ENCODE data around the gene IL36RN.
"Not testable (repeated sequence)": the region's sequence is repeated elsewhere in the genome, so short reads cannot be mapped to it uniquely, and the experiment has no call there.

Gene IL36RN

DNA sequence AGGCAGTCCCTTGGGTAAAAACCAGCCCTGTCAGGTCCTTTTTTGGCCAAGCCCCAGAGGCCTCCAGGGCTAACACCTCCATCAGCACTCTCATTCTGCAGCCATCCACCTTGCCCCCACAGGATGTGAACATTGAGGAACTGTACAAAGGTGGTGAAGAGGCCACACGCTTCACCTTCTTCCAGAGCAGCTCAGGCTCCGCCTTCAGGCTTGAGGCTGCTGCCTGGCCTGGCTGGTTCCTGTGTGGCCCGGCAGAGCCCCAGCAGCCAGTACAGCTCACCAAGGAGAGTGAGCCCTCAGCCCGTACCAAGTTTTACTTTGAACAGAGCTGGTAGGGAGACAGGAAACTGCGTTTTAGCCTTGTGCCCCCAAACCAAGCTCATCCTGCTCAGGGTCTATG, 16.0 kb downstream of the IL36RN start:
- DNase-seq (ENCODE audit: low read depth, low spot score): no peak

DNA sequence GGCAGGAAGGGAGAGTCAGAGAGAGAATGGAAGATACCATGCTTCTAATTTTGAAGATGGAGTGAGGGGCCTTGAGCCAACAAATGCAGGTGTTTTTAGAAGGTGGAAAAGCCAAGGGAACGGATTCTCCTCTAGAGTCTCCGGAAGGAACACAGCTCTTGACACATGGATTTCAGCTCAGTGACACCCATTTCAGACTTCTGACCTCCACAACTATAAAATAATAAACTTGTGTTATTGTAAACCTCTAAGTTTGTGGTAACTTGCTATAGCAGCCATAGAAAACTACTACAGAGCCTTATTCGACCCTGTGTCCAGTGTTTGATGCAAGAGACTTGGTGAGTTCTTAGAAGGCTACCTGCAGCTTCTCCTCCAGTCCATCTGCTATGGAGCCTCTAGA, 16.6 kb downstream of the IL36RN start:
- DNase-seq (ENCODE audit: low read depth, low spot score): no peak

DNA sequence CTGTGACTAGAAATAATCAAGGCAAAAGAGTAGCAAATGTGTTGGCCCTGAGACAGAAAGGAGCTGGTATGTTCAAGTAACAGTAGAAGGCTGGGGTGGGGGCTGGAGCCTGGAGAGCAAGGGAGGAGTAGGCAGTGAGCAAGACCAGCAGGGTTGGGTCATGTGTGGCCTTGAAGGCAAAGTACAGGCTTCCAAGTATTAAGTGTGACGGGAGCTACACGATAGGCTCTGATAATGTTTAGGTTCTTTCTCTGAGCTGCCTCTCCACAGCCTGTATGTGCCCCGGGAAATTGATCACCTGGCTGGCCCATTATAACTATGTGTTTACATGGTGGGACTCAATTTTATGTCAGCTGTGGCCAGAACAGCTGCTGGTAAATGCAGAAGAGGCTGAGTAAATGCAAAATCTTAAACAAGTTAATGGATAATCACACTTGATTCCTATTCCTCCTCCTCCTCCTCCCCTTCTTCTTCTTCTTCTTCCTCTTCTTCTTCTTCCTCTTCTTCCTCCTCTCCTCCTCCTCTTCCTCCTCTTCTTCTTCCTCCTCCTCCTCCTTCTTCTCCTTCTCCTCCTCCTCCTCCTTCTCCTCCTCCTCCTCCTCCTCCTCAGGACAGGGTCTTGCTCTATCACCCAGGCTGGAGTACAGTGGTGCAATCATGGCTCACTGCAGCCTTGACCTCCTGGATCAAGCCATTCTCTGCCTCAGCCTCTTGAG, 18.1 kb downstream of the IL36RN start:
- no peak for DNase-seq (ENCODE audit: low read depth, low spot score)

DNA sequence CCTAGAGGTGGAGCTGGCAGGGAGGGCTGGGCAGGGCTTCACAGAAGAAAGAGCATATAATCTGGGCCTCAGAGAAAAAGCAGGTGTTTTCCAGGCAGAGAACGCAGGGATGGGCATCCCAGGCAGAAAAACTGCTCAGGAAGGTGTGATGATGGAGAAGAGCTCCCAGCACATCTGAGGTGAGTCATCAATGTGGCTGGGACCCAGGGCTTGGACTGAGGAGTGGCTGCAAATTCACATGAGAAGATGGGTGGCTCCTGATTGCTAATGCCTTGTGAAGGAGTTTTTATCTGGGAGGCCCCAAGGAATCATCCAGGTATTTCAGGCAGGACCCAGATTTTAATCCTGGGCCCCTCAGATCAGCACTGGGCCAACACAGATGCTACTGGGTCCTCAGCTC, 18.9 kb downstream of the IL36RN start:
- no peak for DNase-seq (ENCODE audit: low read depth, low spot score)

DNA sequence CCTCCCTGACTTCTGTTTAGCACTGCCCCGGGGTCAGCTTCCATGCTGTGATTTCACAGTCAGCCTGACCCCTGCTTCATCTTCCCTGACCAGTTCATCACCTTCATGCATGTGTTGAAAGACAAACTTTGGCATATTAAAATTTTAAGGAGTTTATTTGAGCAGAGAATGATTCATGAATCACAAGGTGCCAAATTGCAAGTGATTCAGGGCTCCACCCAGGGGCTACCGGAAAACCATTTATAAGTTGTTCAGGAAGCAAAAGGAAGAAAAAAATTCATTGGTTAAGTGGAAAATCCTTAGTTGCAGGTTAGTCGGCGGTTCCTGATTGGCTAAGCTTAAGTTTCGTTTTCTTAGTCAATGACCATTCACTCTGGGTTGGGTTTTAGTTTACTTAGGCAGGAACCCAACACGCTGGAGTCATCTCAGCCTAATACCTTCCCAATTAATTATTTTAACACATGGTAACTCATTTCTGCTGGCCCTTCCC, 19.4 kb downstream of the IL36RN start:
- no peak for DNase-seq (ENCODE audit: low read depth, low spot score)

DNA sequence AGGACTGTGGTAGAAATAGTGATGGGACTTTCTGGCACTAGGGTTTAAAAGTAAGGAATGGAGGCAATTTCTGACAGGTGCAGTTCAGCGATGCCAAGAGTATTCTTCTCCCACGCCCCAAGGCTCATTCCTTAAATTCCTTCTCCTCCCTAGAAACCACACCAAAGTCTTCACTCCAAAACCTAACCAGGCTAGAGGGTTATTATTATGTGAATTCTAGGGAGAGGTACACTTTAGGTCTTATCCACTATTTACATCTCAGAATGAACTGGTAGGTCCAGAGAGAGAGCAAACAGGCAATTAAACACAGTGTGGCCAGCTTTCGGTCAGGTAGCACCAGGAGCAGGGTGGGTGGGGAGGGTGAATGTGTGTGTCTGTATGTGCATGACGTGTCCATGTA, 20.1 kb downstream of the IL36RN start:
- DNase-seq (ENCODE audit: low read depth, low spot score): no peak

DNA sequence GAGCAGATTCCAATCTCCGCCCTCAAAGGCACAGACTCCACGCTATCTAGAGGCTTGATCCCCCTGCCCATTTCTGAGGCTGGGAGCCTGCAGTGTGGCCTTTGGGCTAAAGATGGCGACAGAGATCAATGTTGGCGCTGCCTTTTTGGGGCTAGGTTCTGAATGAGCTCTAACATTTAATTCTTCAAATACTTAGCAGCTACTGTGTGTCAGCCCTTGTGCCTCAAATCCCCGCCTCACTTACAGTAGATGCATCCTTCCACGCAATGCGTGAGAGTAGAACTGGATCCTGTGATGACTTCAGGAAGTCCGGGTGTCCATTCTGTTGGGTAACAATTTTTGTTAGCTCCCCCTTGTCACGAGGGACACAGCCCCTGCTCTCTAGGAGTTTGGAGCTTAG, 21.1 kb downstream of the IL36RN start:
- peak; percentile 70 for DNase-seq (ENCODE audit: low read depth, low spot score)

DNA sequence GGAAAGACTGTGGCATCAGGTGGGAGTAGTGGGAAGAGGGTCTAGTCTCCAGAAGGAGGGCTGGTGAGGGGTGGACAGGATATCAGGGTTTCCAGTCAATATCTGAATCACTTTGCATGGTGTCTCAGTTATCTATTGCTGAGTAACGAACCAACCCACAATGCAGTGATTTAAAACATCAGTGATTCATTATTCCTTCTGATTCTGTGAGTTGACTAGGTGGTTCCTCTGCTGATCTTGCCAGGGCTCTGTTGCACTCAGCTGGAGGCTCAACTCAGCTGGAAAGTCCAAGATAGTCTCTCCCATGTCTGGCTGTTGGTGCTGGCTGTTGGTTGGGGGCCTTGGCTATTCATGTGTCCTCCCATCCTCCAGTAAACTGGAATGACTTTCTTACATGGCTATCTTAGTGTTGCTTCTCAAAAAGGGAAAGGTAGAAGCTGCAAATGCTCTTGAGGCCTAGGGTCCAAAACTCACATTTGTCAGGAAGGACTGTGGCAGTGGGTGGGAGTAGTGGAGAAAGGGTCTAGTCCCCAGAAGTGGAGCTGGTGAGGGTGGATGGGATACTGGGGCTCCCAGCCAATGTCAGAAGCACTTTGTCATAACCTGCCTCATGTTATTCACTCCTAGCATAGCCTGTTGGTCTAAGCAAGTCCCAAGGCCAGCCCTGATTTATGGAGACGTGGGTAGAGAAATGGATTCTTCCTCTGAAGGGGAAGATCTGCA, 22.7 kb downstream of the IL36RN start:
- no peak for DNase-seq (ENCODE audit: low read depth, low spot score)

DNA sequence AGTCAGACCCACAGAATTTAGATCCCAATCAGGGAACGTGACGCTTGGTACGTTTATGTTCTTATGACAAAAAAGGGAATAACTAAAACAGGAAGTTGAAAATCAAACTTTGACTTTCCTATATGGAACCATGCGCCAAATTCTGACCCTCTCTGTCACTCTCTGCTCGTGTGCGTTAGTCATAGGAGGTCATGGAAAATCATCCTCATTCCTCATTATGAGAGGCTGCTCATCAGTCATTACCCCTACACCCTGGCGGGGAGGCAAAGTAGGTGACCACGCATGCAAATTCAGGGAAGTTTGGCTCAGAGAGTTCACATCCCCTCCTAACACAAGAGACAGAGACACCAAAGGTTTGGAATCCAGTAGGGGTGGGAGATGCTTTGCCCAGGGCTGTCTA, 24.3 kb downstream of the IL36RN start:
- DNase-seq (ENCODE audit: low read depth, low spot score): no peak

DNA sequence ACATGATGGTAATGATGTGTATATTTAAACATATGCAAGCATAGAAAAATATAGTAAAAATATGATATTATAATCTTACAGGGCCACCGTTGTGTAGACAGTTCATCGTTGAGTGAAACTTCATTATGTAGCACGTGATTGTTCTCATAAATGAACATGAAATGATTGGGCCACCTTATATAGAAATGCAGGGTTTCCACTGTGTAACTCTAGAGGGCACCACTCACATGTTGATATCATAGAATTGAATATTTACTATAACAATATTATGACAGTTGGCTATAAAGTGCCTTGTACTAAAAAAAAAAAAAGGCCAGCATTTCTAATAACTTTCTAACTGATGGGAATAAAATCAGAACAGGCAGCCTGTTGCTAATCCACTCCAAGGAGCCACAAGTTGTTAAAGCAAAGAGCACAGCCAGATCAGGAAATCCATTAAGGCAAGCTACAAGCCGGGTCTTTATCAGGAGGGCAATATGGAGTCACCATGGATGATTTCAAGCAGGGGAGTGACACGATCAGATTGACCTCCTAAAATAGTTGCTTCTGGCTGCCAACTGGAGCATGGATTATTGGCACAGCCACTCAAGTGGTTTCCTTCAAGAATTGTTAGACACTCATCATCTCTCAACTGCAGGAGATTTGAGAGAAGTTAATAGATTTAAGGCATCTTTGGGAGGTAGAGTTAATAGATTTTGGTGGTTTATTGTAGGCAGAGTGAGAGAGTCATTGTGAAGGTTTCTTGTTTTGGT, 25.4 kb downstream of the IL36RN start:
- no peak for DNase-seq (ENCODE audit: low read depth, low spot score)

DNA sequence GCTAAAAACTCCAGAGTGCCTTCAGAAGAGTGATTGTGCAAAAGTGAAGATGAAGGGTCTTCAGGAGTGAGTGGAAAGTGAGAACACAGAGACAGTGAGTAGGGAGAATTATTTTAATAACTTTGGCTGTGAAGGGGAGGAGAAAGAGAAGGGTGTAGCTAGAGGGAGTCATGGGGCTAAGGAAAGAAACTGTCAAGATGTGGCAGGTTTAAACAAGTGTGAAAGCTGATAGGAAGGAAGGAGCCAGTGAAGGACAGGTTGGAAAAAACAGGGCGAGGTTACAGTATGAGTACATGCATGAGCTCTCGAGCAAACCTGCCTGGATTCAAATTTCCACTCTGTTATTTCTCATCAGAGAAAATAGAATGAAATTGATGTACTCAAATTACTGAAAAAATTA, 26.5 kb downstream of the IL36RN start:
- no peak for DNase-seq (ENCODE audit: low read depth, low spot score)

DNA sequence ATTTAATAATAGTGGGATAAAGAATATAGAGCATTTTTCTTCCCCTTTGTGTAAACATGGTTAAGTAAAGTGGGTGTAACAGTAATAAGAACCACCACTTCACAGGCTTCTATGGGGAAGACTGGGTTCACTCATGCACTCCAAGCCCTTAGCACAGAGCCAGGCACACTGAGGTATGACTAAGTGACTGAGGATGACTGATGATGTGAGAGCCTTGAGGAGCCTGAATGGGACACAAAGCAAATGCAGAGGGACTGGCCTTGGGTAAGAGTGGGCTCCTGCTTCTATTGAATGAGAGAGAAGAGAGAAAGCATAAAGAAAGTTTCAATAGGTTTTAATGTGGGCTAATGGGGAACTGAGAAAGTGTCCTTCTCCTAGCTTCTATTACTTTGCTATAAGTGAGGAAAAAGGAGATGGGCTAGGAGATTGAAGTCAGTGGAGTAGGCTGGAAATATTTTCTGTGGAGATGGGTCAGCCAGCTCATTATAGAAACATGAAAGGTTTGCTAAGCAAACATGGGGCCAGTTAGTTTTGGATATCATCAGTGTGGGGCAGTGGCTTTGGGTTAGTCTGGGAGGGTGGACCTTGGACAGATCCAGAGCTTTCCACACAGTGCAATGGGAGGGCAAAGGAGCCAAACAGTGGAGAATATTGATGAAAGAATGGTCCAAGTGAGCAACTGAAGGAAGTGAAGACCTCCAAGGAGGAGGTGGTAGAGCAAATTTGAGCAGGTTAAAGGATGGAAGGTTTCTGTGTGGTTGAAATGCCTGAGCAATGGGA, 29.4 kb downstream of the IL36RN start:
- DNase-seq (ENCODE audit: low read depth, low spot score): no peak

DNA sequence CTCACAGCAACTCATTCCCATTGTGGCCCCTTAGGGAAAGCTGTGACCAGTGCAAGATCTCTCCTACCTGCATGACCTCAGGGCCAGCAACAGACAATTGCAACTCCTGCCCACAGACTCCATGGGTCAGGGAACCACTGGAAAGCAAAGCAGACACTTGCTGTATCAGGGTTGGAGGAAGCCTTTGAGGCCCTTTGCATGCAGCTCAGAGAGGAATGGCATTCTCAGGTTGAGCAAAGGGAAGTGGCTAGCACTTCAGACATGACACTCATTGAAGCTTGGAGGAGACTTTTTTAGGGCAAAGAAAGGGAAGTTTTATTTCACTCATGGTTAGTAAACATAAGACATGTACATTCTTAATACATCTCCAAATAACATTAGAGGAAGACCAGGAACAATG, 30.9 kb downstream of the IL36RN start:
- no peak for DNase-seq (ENCODE audit: low read depth, low spot score)

DNA sequence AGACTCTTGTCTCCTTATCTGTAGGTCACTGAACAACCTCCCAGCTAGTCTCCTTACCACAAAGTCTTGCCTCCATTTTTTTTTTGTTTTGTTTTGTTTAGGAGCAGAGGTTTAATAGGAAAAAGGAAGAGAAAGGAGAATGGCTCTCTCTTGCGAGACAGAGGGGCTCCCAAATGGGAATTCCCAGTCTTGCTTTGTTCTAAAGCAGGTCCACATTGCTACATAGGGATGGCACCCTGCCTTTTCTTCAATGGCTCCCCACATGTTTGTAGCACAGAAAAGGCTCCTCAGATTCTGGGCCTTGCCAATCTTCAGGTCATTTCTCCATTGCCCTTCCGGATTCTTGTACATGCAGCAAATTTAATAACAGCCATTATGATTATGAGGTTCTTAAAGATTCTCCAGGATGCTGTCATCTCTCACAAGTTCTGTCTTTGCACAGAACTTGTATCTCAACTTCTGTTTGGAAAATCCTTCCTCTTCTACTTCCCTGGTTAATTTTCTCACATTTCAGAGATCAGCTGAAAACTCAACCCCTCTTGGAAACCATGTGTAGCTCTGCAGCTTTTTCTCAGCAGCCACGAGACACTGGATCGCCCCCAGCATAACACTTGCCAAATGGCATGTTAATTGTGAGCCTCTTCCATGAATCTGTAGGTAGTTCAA, 32.4 kb downstream of the IL36RN start:
- no peak for DNase-seq (ENCODE audit: low read depth, low spot score)

DNA sequence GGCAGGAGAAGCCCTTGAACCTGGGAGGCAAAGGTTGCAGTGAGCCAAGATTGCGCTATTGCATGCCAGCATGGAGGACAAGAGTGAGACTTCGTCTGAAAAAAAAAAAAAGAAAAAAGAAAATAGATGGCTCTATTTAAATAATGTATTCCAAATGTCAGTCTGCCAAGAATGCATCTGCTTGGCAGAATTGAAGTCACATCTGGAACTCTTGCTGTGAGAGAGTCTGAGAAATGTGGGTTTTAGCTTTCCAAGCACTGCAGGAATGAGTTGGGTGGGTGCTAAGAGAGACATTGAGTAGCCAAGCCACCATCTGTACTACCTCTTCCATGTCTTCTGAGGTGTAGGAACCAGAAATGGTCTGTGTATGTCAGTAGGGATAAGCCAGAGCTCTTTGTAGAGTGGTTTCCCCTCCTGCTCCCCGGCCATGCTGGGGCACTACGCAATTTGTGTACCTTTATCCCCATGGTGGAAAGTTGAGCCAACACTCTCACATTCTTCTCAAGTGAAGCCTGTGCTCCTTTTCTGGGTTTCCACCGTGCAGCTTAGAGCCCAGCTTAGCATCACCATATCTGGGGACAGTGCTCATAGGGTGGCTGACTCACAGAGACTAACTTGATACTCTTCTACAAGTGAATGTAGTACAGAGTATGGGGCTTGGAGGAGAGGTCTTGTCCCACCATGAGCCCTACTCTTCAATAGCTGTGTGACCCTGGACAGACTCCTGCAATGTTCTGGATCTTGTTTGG, 34.0 kb downstream of the IL36RN start:
- DNase-seq (ENCODE audit: low read depth, low spot score): no peak

DNA sequence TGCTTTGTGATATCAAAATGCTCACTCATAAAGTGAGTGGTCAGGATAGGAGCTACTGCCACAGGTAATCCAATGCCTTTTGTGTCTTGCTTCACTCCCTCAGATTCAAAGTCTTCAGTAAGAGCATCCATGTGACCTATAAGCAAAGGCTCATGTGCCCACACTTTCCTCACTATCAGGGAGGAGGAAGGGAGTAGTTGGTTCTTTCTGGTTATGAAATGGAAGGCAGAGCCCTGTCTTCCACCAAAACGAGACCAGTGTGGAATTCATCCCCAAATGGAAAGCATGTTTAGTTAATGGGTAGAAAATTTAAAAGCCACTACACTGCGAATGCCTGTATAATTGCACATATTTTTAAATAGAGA, 34.6 kb downstream of the IL36RN start:
- no peak for DNase-seq (ENCODE audit: low read depth, low spot score)

DNA sequence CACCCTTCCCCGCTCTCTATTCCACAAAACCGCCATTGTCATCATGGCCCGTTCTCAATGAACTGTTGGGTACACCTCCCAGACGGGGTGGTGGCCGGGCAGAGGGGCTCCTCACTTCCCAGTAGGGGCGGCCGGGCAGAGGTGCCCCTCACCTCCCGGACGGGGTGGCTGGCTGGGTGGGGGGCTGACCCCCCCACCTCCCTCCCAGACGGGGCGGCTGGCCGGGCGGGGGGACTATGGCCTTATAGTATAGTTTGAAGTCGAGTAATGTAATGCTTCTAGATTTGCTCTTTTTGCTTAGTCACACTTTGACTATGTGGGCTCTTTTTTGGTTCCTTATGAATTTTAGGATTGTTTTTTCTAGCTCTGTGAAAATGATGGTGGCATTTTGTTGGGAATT, 37.3 kb downstream of the IL36RN start:
- DNase-seq (ENCODE audit: low read depth, low spot score): not testable (repeated sequence)

DNA sequence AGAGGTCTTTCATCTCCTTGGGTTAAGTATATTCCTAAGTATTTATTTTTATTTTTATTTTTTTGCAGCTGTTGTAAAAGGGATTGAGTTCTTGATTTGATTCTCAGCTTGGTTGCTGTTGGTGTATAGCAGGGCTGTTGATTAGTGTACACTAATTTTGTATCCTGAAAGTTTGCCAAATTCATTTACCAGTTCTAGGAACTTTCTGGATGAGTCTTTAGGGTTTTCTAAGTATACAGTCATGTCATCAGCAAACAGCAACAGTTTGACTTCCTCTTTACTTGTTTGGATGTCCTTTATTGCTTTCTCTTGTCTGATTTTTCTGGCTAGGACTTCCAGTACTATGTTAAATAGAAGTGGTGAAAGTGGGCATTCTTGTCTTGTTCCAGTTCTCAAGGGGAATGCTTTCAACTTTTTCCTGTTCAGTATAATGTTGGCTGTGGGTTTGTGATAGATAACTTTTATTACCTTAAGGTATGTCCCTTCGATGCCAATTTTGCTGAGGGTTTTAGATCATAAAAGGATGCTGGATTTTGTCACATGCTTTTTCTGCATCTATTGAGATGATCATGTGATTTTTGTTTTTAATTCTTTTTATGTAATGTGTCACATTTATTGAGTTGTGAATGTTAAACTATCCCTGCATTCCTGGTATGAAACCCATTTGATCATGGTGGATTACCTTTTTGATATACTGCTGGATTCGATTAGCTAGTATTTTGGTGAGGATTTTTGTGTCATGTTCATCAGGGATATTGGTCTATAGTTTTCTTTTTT, 38.0 kb downstream of the IL36RN start:
- DNase-seq (ENCODE audit: low read depth, low spot score): not testable (repeated sequence)

DNA sequence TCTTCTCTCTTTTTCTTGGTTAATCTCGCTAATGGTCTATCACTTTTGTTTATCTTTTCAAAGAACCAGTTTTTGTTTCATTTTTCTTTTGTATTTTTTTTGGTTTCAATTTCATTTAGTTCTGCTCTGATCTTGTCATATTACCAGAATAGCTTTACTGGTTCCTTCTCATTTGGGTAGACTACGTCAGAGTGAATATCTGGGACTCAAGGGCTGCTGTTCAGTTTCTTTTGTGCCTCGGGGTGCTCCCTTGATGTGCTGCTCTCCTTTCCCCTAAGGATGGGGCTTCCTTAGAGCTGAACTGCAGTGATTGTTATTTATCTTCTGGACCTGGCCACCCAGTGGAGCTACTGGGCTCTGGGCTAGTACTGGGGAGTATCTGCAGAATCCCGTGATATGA, 39.0 kb downstream of the IL36RN start:
- no peak for DNase-seq (ENCODE audit: low read depth, low spot score)

DNA sequence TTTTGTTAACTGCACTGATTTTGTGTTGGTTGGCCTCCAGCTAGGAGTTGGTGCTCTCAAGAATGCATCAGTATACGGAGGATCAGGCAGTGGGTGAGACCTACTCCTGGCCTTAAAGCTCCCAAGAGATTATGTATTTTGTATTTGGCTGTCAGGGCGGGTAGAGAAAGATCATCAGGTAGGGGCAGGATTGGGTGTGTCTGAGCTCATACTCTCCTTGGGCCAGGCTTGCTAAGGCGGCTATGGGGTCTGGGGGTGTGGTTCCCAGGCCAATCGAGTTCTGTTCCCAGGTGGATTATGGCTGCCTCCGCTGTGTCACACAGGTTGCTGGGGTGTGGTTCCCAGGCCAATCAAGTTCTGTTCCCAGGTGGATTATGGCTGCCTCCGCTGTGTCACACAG, 39.5 kb downstream of the IL36RN start:
- no peak for DNase-seq (ENCODE audit: low read depth, low spot score)
